Stimulated activated CD4-positive, alpha-beta T cell treated with anti-CD3 and anti-CD28 coated beads, Interleukin-2, amount 100 ng/mL, for 48 hours (primary cell): ENCODE data around the gene UGT1A4.

Source experiments
- DNase-seq, 2 donors: peaks; one replicate each; pipeline ENCODE4 v3.0.0-alpha.2; 2020

UGT1A4 gene

DNA sequence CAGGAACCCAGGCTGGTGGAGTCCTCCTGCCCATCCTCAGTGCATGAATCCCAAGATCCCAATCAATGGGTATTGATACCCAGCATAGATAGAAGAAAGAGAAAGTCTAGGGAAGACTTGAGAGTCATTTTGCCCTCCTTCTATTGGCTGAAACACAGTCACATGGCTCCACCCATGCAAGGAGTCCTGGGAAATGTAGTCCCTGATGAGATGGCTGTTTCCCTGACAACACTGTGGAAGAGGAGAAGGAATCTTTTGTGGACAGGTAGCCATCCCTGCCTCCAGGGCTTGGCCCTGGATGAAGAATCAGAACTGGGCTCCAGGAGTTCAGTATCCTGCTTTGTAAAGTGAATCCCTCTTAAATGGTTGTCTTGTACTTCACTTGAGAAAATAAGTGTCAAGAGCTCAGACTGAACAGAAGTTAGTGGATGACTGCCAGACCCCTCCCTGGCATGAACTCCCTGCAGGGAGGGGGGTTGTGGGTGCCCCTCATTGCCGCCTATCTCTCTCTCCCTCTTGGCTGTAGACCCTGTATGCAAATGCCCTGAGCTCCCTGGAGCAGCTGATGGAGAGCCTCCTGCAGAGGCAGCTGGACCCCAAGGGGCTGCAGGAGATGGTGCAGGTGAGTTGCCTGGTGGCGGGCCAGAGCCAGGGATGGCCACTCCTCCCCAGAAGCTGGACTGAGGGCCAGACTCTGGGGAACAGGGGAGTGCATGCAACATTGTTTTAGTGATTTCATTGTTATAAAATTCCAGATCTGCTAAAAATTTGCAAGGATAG, 95.7 kb downstream of the UGT1A4 start:
- DNase-seq = no peak

DNA sequence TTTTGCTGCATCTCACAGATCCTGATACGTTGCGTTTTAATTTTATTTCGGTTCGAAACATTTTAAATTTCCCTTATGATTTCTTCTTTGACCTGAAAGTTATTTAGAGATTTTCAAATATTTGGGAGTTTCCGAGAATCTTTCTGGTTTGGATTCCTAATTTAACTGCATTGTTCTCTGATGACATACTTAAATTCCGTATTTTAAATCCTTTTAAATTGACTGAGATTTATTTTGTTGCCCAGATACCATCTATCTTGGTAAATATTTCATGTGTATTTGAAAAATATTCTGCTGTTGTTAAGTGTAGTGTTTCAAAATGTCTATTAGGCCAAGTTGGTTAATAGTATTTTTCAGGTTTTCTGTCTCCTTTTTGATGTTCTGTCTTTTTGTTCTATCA, 97.3 kb downstream of the UGT1A4 start:
- no peak for DNase-seq

DNA sequence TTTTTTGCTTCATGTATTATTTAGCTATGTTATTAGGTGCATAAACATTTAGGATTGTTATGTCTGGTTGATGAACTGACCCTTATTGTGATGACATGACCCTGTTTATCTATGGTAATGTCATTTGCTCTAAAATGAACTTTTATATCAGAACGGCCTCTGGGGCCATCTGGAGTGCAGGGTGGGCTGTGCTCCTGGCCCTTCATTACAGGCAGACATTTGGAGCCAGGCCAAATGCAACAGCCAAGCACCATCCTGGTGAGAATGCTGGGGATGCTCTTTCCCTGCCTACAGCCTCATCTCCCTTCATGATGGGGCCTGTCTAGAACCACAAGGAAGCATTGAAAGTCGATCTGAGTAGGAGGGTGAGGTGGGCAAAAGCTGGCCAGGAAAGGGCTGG, 97.8 kb downstream of the UGT1A4 start:
- no peak for DNase-seq

DNA sequence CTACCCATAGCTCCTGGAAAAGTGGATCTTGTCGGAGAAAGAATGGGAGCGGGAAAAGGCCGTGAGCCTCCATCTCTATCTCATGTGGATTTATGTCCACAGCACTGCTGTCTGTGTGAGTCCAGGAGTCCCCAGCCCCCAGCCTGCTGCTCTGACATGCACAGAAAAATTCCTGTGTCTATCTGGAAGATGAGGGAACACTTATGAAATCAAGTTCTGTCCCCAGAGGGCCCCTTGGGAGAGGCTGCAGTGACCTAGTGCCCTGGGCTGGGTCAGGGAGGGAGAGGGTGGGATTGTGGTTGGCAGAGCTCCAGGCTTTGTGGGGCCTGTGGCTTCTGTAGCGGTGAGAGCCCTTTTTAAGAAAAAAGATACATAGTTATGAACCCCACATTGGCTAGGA, 98.2 kb downstream of the UGT1A4 start:
- no peak for DNase-seq

DNA sequence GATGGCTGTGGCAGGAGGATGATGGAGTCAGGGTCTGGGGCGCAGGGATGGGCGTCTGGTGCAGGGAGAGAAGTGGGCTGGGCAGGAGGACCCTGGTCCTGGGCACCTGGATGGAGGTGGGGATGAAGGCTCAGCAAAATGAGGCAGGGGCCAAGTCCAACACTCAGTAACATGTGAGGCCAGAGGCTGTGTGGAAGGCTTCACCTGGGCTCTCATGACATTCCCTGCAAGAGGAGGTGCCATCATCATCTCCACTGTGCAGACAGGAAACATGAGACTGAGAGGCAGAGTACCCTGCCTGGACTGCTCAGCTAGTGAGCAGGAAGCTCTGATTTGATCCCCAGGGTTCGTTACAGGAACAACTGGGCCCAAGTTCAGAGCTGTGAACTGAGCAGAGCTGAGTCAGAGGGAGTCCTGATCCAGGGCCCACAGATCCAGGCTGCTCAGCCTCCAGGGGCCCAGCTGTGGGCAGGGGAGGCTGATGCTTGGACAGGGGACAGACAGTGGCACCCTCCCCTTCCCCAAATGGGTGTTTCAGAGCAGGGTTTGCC, 98.9 kb downstream of the UGT1A4 start:
- DNase-seq = no peak

DNA sequence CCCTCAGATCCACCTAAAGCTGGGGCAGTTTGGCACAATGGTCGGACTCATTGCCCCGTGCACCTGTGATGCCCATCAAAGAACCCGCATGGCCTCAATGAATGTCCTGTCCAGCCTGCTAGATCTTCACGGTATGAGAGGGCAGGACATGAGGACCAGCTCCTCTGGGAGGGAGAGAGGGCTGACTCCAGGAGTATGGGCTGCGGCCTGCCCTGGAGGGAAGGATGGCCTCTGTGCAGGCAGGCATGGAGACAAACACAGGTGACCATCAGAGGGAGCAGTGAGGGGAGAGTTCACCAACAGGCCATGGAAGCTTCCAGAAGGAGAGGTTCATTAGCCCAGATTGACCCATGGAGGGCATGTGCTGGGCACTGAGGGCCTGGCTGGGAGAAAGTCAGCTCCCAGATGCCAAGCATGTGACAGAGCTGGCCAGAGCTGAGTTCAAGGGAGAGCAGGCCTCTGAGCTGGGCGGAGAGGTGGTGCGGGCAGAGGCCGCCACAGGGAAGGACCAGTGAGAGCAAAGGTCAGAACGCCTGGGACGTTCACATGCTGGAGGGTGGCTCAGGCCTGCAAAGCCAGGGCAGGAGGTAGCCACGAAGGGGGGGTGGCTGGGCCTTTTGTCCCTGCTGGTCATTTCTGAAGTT, 99.6 kb downstream of the UGT1A4 start:
- no peak for DNase-seq

DNA sequence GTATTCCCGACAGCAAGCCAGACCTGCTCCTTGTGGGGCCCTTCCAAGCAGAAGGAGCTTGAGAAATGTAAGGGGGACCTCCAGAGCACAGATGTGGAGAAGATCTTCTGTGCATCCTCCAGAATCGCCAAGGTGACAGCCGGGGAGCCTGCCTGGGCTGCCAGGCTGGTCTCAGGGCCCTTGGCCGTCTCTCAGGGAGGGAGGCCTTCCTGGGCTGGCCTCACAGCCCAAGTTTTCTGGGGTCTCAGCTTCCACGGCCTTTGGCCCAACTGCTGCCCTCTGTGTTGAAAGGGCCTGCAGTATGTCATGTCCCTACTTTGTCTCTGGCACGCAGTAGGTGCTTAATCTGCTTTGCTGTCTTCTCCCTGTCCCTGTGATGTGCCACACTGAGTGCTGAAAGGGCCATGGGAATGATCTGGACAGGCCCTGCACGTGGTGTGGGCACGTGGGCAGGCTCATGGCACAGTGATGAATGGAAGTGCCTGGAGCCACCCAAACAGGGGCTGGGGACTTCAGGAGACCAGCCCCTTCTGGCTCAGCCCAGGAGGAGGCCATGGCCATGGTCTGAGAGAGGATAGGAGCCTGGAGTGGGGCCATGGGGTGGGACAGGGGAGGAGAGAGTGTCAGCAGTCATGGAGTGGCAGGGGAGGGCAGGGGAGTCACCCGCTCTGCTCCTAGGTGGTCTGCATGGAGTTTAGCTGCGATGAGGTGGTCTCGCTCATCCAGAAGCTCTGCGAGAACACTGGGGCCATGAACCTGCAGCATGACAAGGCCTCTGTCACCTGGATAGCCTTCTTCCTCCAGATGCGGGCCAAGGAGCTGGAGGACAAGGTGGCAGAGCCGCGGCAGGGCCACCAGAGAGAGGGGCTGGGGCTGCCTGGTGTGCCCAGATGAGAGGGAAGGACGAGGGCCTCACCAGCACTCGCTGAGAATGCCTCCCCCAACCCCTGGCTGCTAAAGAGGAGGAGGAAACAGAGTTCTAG, 100.4 kb downstream of the UGT1A4 start:
- no peak for DNase-seq

DNA sequence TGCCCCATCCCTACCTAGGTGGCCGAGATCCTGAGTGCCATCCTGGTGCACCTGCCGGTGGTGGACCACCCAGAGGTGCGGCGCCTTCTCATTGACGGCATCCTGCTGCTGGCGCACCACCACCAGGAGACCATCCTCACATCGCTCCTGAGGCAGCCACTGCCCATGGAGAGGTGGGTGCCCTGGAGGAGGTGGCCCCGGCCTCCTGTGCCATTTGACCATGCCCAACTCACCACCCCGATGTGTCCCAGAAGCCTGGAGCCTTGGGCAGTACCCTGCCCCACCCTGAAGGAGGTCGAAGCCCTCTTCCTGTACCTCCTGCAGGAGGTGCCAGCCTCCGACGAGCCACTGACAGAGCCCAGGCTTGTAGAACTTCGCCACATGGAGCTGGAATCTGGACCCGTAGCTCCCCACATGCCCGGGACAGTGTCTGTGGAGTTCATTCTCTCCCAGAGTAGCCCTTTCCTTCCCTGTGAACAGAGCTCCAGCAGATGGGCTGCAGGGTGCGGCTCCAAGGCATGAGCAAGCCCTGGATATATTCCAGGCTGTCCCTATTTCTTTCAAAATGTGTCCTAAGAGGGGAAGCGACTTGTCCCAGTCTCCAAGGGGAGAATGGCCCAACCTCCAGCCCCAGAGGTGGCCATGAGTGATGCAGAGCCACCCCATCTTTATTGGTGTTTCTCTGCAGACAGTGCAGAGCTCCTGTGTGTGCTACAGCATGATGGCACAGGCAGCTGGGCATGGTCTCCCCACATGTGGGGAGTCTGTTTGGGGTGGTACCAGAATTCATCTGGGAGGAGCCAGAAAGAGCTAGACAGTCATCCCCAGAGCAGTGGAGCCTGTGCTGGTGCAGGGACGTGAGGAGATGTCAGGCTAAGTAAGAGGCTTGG, 101.6 kb downstream of the UGT1A4 start:
- no peak for DNase-seq

DNA sequence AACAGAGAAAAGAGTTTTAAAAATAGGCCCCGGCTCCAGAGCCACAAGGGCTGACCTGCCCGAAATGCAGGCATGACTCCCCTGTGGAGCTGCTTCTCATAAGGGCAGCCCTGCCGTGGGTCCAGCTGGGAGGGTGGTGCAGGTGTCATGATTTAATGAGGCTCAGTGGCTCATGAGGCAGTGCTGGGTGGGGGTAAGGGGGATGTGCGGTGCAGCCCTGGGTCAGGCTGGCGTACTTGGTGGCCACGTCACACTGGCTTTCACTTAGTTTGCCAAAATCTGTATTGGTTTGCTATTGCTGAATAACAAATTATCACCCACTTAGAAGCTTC, 102.2 kb downstream of the UGT1A4 start:
- no peak for DNase-seq

DNA sequence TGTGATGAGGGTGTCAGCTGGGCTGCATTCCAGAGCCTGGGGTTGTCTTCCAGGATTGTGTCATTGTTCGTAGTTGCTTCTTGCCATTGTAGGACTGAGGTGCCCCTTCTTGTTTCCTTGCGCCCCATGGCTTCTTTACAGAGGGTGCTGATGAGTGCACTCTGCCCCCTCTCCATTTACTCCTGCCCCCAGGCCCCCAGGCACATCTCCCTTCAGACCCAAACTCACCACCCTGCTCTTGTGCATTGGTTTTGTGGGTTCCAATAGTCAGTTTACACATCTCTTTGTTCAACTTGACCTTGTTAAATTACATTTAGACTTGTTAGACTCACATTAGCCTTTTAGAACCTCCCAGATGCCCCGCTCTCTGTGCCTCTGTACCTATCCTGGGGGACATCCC, 102.7 kb downstream of the UGT1A4 start:
- DNase-seq = no peak

DNA sequence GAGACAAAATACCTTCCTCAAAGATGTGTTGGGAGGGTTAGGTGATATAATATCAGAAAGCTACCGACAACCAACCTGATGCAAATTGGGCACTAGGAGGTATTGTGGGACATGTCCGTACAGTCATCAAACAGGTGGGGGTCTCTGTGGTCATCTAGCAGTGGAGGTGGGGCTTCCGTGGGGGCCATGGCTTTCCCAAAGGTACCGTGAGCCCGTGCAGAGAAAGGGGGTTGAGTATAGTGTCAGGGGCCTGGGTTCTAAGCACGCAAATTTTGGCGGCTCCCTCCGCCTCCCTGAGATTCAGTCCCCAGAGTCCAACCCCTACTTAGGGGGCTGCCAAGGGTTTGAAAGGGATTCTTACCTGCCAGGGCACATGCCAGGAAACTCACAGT, 103.2 kb downstream of the UGT1A4 start:
- DNase-seq = no peak

DNA sequence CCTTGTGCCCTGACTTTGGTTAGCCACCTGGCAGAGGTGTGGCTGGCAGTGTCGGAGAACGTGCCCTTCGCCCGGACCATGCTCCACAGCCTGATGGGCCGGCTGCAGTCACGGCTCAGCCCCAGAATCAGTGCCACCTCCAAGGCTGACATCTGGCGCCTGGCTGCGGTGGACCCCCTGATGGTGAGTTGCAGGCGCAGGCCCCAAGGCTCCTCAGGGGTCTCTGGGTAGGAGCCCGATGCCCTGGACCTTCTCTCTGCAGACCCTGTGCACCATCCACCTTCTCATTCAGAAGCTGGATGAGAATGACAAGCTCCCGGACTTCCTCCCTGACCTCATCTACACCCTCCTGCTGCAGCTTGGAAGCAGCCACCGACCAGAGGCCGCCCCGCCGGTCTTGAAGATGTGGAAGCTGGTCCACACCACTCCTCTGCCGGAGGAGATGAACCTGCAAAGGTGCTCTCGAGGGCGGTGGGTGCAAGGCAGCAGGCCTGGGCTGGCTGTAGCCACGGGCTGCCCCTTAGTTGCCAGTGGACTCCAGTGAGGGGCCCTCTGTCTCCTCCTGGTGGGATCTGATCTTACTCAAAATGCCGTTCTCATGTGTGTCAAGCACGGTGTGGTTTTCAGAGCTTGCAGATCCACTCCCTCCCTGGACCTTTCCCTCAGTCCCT, 103.7 kb downstream of the UGT1A4 start:
- no peak for DNase-seq
